HCT116 (cell line): Measurements from ENCODE around the gene CATSPERD. TPM values are rescaled to one million over a fixed set of nuclear protein-coding genes. Genes with fewer than 3 reads are reported as not detected.

ENCODE experiments used
- ATAC-seq: fragments of 200-7000 bp; cut with Tn5 transposase; 2 replicates; pipeline ENCODE4 v1.9.1; 2020; ENCODE audit warnings: mild to moderate bottlenecking, moderate library complexity
- BruUV-seq: library from RNA; stranded (reverse); fragments of 400-500 nt; replicated peaks from 2 replicates; lab custom pipeline; 2021; lab: Mats Ljungman, UMichigan
- CTCF ChIA-PET: fragments of 300-600 bp; sonication (Branson Sonifier 250); formaldehyde crosslinking; loops from one replicate; lab custom pipeline; 2021; ENCODE audit warnings: antibody characterized with exemption; lab: Charles Lee
- POLR2A ChIA-PET: fragments of 300-600, 350-600 bp; sonication (Branson Sonifier 250); formaldehyde crosslinking; loops from one replicate; lab custom pipeline; 2021; ENCODE audit warnings: antibody characterized with exemption; lab: Charles Lee
- RAD21 ChIA-PET, 2 experiments: fragments of 300-600 bp; sonication (Branson Sonifier 250); formaldehyde crosslinking; loops; one replicate each; lab custom pipeline; 2023; ENCODE audit warnings: low total read pairs in 2 of 2; ENCODE audit not compliant: uncharacterized antibody in 2 of 2, unreplicated experiment in 2 of 2, low non-redundant PET in 1 of 2; lab: Charles Lee
- DNase-seq: peaks from one replicate; pipeline ENCODE4 v3.0.0-alpha.2; 2010; ENCODE audit warnings: low read depth, low spot score
- H2AFZ ChIP-seq: fragments of 200-600 bp; shearing (Covaris generic), sonication (generic); 2 replicates; pipeline ENCODE4 v1.6.1; 2017; ENCODE audit warnings: low read depth, mixed run types, mixed read lengths, antibody characterized with exemption, low read length; ENCODE audit not compliant: poor library complexity, severe bottlenecking
- H3K27ac ChIP-seq: 2 replicates; pipeline ENCODE4 v1.5.1; 2012; ENCODE audit warnings: low read depth, low read length
- H3K27me3 ChIP-seq: fragments of 200-600 bp; sonication (generic); 2 replicates; pipeline ENCODE4 v1.6.1; 2016; ENCODE audit warnings: mixed run types, low read length, mixed read lengths; ENCODE audit not compliant: insufficient read depth
- H3K36me3 ChIP-seq, 2 experiments: fragments of 200-500 bp in 1 of 2; fragments of 200-600 bp in 1 of 2; sonication (Bioruptor generic) in 1 of 2; sonication (generic) in 1 of 2; 2 replicates each; pipeline versions ENCODE4 v1.5.1 to v1.6.1; 2014 to 2016; ENCODE audit warnings: low read length in 2 of 2, inconsistent platforms in 1 of 2, mixed read lengths in 1 of 2, mixed run types in 1 of 2; ENCODE audit not compliant: insufficient read depth in 2 of 2, control insufficient read depth in 1 of 2
- H3K4me1 ChIP-seq, 2 experiments: fragments of 200-600 bp in 1 of 2; sonication (generic) in 1 of 2; 2 replicates each; pipeline versions ENCODE4 v1.5.1 to v1.6.1; 2012 to 2017; ENCODE audit warnings: low read length in 2 of 2, inconsistent platforms in 1 of 2, mild to moderate bottlenecking in 1 of 2, mixed read lengths in 1 of 2, mixed run types in 1 of 2, moderate library complexity in 1 of 2; ENCODE audit not compliant: insufficient read depth in 2 of 2, control insufficient read depth in 1 of 2
- H3K4me2 ChIP-seq: fragments of 200-600 bp; sonication (generic); 2 replicates; pipeline ENCODE4 v1.6.1; 2017; ENCODE audit warnings: mixed run types, low read length, mixed read lengths
- H3K4me3 ChIP-seq, 2 experiments: fragments of 200-600 bp in 1 of 2; sonication (generic) in 1 of 2; replicated peaks in 1 of 2; 2 replicates each; pipeline ENCODE4 v1.5.1; 2011 to 2016; ENCODE audit warnings: low read length in 2 of 2, control low read depth in 1 of 2, low read depth in 1 of 2, mild to moderate bottlenecking in 1 of 2, mixed read lengths in 1 of 2, mixed run types in 1 of 2
- H3K79me2 ChIP-seq: fragments of 200-600 bp; sonication (generic); 2 replicates; pipeline ENCODE4 v1.6.1; 2017; ENCODE audit warnings: mild to moderate bottlenecking, mixed run types, low read length, moderate library complexity, mixed read lengths; ENCODE audit not compliant: insufficient read depth
- H3K9ac ChIP-seq: fragments of 200-600 bp; sonication (generic); 2 replicates; pipeline ENCODE4 v1.6.1; 2016; ENCODE audit warnings: low read length, mixed read lengths
- H3K9me2 ChIP-seq: fragments of 200-600 bp; sonication (generic), shearing (Covaris generic); 2 replicates; pipeline ENCODE4 v1.6.1; 2017; ENCODE audit warnings: mixed run types, mild to moderate bottlenecking, moderate library complexity; ENCODE audit not compliant: insufficient read depth
- H3K9me3 ChIP-seq, 2 experiments: fragments of 200-500 bp in 1 of 2; fragments of 200-600 bp in 1 of 2; sonication (Bioruptor generic) in 1 of 2; sonication (generic) in 1 of 2; 2 replicates each; pipeline ENCODE4 v1.6.1; 2014 to 2017; ENCODE audit warnings: low read length in 2 of 2, mixed read lengths in 2 of 2, inconsistent platforms in 1 of 2, low read depth in 1 of 2, mild to moderate bottlenecking in 1 of 2, mixed run types in 1 of 2, moderate library complexity in 1 of 2; ENCODE audit not compliant: control insufficient read depth in 1 of 2, insufficient read depth in 1 of 2
- H4K20me1 ChIP-seq: fragments of 200-600 bp; sonication (generic), shearing (Covaris generic); 2 replicates; pipeline ENCODE4 v1.6.1; 2017; ENCODE audit warnings: mixed run types, mild to moderate bottlenecking, moderate library complexity; ENCODE audit not compliant: insufficient read depth
- CBX3 ChIP-seq: IDR thresholded peaks from 2 replicates; pipeline ENCODE4 v1.6.1; 2012; ENCODE audit warnings: low read depth
- POLR2AphosphoS5 ChIP-seq: IDR thresholded peaks from 2 replicates; pipeline ENCODE4 v1.6.1; 2011; ENCODE audit warnings: mild to moderate bottlenecking, low read depth, low read length, moderate library complexity
- ZNF274 ChIP-seq: fragments of 200-500 bp; sonication (Bioruptor generic); IDR thresholded peaks from 2 replicates; pipeline ENCODE4 v1.6.1; 2014; ENCODE audit warnings: mild to moderate bottlenecking, low read depth, low read length, inconsistent platforms
- intact Hi-C: fragments of 100-400 bp; cut with micrococcal nuclease; formaldehyde crosslinking; loops from 2 replicates; pipeline ENCODE4 v1.10.0; 2022
- total RNA-seq: library from RNA; stranded (reverse); gene quantifications from one replicate; pipeline ENCODE4 v1.2.1, GENCODE V29; 2021; ENCODE audit not compliant: unreplicated experiment

CATSPERD gene
- total RNA-seq, 1 experiment from 2014 or later, result not detected

DNA sequence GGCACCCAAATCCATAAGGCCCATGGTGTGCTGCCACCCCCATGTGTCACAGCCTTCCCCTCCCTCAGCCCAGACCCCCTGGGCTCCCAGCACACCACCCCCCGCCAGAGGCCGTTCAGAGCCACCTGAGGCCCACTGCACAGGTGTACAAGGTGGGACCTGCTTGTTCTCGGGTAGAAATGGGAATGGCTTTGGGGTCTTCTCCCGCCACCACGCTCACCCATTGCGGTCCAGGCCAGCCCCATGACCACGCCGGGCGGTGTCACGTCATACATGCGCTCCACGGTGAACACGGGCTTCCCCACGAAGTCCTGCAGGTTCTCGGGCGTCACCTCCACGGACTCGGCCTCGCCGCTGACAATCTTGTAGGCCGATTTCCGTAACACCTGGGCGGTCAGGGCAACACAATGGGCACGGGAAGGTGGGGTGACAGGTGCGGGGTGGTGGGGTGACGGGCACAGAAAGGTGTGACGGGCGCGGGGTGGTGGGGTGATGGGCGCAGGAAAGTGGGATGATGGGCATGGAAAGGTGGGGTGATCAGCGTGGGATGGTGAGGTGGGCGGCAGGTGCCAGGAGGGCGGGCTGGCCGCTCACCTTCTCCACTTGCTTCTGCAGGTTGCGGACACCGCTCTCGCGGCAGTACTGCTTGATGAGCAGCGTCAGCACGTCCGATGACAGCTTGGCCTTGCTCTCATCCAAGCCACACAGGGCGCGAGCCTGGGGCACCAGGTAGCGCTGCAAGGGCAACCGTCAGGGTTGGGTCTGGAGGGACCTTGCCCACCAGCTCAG lies 26.1 kb upstream of the CATSPERD start:
- Histone ChIP-seq H3K27ac (peak overlapping the region; percentile 93; the same call in 1 of the 2 replicates), H3K4me2 (no peak overlapping the region), H3K36me3 (peaks cover 16 to 68% of the 10 kb centered on the region in 2 experiments; a peak in 3 of 4 replicates), H3K9me3 (no peaks in the 10 kb centered on the region), H3K9me2 (no peaks in the 10 kb centered on the region), H3K79me2 (peaks cover 62% of the 10 kb centered on the region), H3K27me3 (no peaks in the 10 kb centered on the region), H3K4me3 (no peak overlapping the region), H2AFZ (no peak overlapping the region), H3K4me1 (peaks cover 4 to 23% of the 10 kb centered on the region in 2 experiments; a peak in 2 of 4 replicates), H4K20me1 (peaks cover 17% of the 10 kb centered on the region; the same call in 1 of the 2 replicates), H3K9ac (no peak overlapping the region)
- POLR2A ChIA-PET, result no interaction called here
- DNase-seq (no peak), ATAC-seq (no peak)
- CTCF ChIA-PET, result no interaction called here
- TF ChIP-seq POLR2AphosphoS5, result 0 out of 2 replicates have a peak, but pooled peaks have one; percentile 36
- no peak for TF ChIP-seq CBX3
- intact Hi-C loops, result no loop called here
- no TSS peak for BruUV-seq
- RAD21 ChIA-PET, result no interaction called here

DNA sequence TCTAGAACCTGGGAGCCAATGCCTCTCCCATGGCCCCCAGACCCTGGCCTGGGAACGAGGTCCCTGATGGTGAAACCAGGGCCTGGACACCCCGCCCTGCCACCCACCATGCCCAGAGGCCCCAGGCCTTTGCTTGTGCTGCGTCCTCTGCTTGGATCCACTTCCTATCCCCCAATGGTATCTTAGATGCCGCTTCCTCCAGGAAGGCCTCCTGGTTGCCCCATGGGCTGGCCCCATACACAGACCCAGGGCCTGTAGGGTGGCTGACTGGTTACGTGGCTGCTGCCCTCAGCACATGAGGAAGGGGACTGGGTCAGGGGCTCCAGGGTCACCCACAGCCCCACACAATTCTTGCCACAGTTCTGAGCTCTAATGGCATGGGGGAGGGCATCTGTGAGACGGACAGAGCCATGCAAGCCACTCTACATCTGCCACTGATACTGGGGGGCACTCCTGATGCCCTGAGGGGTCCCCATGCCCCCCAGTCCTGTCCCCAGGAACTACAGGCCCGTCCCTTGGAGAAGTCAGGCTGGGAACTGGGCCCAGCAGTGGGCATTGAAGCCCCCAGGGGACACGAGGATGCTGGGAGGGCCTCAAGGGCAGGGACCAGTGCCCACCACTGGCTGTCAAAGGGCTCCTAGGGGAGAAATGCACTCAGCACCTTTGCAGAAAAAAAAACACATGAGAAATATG lies 25.3 kb upstream of the CATSPERD start:
- ChIA-PET CTCF (no interaction called here), POLR2A (no interaction called here)
- BruUV-seq, result no TSS peak
- Histone ChIP-seq H3K4me1 (peaks cover 4 to 20% of the 10 kb centered on the region in 2 experiments; a peak in 2 of 4 replicates), H3K79me2 (peaks cover 60% of the 10 kb centered on the region), H3K27me3 (no peaks in the 10 kb centered on the region)
- TF ChIP-seq POLR2AphosphoS5 (peak; percentile 25; the same call in 1 of the 2 replicates), ZNF274 (no peak)
- TF ChIP-seq, all 23 proteins: peak for 1
- Histone ChIP-seq H3K4me2 (no peak overlapping the region), H3K4me3 (no peak overlapping the region), H3K9me2 (no peaks in the 10 kb centered on the region), H3K9me3 (no peaks in the 10 kb centered on the region), H2AFZ (no peak overlapping the region), H3K27ac (no peak overlapping the region), H3K36me3 (peaks cover 16 to 68% of the 10 kb centered on the region in 2 experiments; a peak in 3 of 4 replicates), H4K20me1 (peaks cover 17% of the 10 kb centered on the region; the same call in 1 of the 2 replicates), H3K9ac (no peak overlapping the region)
- ATAC-seq (no peak), DNase-seq (no peak)
- RAD21 ChIA-PET, result no interaction called here
- intact Hi-C loops, result no loop called here
